Measurements from ENCODE around the gene TPCN2. TPM values are rescaled to one million over a fixed set of nuclear protein-coding genes. Genes with fewer than 3 reads are reported as not detected.
"Not testable (repeated sequence)": the region's sequence is repeated elsewhere in the genome, so short reads cannot be mapped to it uniquely, and the experiment has no call there.

TPCN2 gene
- polyA plus RNA-seq, 2 donors: 6.5 to 12.1 TPM

DNA sequence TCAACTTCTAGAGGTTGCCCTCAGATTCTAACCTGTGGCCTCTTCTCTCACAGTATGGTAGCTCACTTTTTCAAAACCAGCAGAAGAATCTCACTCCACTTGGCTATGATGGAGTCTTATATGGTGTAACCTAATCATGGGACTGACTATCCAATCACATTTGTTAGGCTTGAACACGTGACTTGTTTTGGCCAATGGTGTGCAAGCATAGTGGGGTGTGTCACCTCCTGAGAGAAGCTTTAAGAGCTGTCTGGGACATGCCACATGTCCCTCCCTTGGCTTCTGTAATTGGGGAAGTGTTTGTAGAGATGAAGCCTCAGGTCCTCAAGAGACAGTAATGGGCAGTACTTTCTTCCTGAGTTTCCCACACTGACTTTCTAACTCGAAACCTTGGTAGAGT, 94.2 kb downstream of the TPCN2 start:
- peaks cover 0 to 6% of the 10 kb centered on the region in 2 donors for H3K4me1 ChIP-seq (ENCODE audit: control insufficient read depth in 2 of 2, insufficient read depth in 2 of 2, low read length in 1 of 2)
- peaks cover 0 to 4% of the 10 kb centered on the region in 2 donors for H3K9me3 ChIP-seq (ENCODE audit: control insufficient read depth in 2 of 2, insufficient read depth in 1 of 2, low read depth in 1 of 2, low read length in 1 of 2)
- no peaks in the 10 kb centered on the region for H3K36me3 ChIP-seq (ENCODE audit: control insufficient read depth in 2 of 2, insufficient read depth in 2 of 2, low read length in 1 of 2)
- 93 to 98% methylated on average over 2 of the region's 2 CpGs for WGBS, 2 donors
- no peak overlapping the region for H3K4me3 ChIP-seq (ENCODE audit: low read depth in 1 of 2, low read length in 2 of 2)
- no peaks in the 10 kb centered on the region for H3K27me3 ChIP-seq (ENCODE audit: control insufficient read depth in 1 of 2, insufficient read depth in 2 of 2, low read length in 2 of 2)
- H3K27ac ChIP-seq (ENCODE audit: low read depth in 2 of 2, low read length in 1 of 2): no peak overlapping the region

DNA sequence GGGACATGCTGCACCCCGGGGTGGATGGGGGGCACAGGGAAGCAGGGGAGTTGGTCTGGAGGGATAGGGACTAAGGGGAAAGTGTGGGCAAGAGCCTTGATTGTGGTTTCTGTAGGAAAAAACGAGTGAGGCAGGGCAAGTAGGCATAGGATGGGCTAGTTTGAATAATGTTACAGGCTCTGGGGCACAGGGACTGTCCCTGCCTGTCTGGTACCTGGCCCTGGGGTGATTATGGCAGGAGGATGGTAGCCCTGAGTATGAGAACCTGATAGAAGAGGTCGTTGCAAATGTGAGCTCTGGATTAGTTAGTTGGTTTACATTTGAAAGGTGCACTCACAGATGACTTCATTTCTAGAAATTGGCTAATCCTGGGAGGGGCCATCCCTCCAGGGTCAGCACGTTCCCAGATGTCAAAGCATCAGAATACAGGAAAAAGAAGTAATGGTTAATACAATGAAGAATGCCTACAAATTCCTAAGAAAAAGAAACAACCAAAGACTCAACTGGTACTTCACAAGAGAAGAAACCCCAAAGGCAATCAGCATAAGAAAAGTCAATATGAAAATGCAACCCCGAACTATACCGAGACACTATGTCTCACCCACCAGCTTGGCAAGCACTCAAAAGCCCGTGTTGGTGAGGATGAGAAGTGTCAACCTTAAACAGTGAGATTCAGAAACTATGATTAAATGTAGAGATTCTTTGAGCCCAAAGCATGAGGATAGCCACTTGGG, 95.8 kb downstream of the TPCN2 start:
- Histone ChIP-seq H3K9me3 (ENCODE audit: control insufficient read depth in 2 of 2, insufficient read depth in 1 of 2, low read depth in 1 of 2, low read length in 1 of 2) (peaks cover 0 to 6% of the 10 kb centered on the region in 2 donors), H3K27me3 (ENCODE audit: control insufficient read depth in 1 of 2, insufficient read depth in 2 of 2, low read length in 2 of 2) (no peaks in the 10 kb centered on the region), H3K4me3 (ENCODE audit: low read depth in 1 of 2, low read length in 2 of 2) (no peak overlapping the region), H3K36me3 (ENCODE audit: control insufficient read depth in 2 of 2, insufficient read depth in 2 of 2, low read length in 1 of 2) (no peaks in the 10 kb centered on the region), H3K4me1 (ENCODE audit: control insufficient read depth in 2 of 2, insufficient read depth in 2 of 2, low read length in 1 of 2) (peaks cover 0 to 4% of the 10 kb centered on the region in 2 donors), H3K27ac (ENCODE audit: low read depth in 2 of 2, low read length in 1 of 2) (peak overlapping the region; percentile 17 to 40)
- WGBS, 2 donors: 38 to 58% methylated on average over 7 of the region's 7 CpGs

DNA sequence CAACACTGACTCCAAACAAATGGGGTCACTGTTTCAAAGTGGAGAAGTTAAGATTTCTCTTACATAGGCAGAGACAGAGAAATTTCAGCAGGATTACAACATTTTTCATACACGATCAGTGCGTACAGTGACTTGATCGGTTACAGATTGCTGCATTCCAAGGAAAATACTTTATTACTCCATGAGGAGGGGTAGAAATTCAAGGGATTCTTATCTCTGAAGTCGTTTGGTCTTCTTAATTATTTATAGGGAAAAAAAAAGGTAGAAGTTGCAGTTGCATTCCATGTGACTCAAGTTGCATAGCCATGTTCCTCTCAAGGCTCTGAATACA, 96.3 kb downstream of the TPCN2 start:
- H3K36me3 ChIP-seq (ENCODE audit: control insufficient read depth in 2 of 2, insufficient read depth in 2 of 2, low read length in 1 of 2): no peaks in the 10 kb centered on the region

DNA sequence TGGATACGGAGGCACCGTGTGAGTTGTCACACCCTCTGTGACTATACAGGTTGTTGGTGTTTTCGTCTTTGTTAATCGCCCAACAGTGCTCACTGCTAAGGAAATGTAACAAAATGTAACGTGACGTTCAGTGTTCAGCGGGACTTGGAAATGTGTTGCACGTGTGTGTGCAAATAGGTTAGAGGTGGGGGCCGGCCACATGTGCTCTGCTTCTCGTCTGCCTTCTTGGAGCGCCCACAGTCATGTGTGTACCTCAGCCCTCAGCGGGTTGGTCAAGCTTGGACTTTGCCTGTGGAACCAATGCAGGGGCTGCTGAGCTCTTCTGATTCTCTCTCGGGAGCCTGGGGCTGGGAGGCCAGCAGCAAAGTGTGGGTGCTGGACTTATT, 99.6 kb downstream of the TPCN2 start:
- Histone ChIP-seq H3K9me3 (ENCODE audit: control insufficient read depth in 2 of 2, insufficient read depth in 1 of 2, low read depth in 1 of 2, low read length in 1 of 2) (peaks cover 0 to 6% of the 10 kb centered on the region in 2 donors), H3K36me3 (ENCODE audit: control insufficient read depth in 2 of 2, insufficient read depth in 2 of 2, low read length in 1 of 2) (no peaks in the 10 kb centered on the region), H3K27me3 (ENCODE audit: control insufficient read depth in 1 of 2, insufficient read depth in 2 of 2, low read length in 2 of 2) (no peaks in the 10 kb centered on the region), H3K4me3 (ENCODE audit: low read depth in 1 of 2, low read length in 2 of 2) (no peak overlapping the region), H3K4me1 (ENCODE audit: control insufficient read depth in 2 of 2, insufficient read depth in 2 of 2, low read length in 1 of 2) (peaks cover 0 to 3% of the 10 kb centered on the region in 2 donors), H3K27ac (ENCODE audit: low read depth in 2 of 2, low read length in 1 of 2) (no peak overlapping the region)
- WGBS, 2 donors: 96 to 98% methylated on average over 13 of the region's 13 CpGs

More for the DNA sequence above, 96.3 kb downstream of the TPCN2 start:
- Histone ChIP-seq H3K4me1 (ENCODE audit: control insufficient read depth in 2 of 2, insufficient read depth in 2 of 2, low read length in 1 of 2) (peaks cover 0 to 4% of the 10 kb centered on the region in 2 donors), H3K9me3 (ENCODE audit: control insufficient read depth in 2 of 2, insufficient read depth in 1 of 2, low read depth in 1 of 2, low read length in 1 of 2) (peaks cover 0 to 6% of the 10 kb centered on the region in 2 donors), H3K27ac (ENCODE audit: low read depth in 2 of 2, low read length in 1 of 2) (peak overlapping the region in 1 of 2 donors; percentile 4), H3K4me3 (ENCODE audit: low read depth in 1 of 2, low read length in 2 of 2) (no peak overlapping the region), H3K27me3 (ENCODE audit: control insufficient read depth in 1 of 2, insufficient read depth in 2 of 2, low read length in 2 of 2) (no peaks in the 10 kb centered on the region)
- WGBS, 2 donors: 74 to 79% methylated on average over 4 of the region's 4 CpGs

DNA sequence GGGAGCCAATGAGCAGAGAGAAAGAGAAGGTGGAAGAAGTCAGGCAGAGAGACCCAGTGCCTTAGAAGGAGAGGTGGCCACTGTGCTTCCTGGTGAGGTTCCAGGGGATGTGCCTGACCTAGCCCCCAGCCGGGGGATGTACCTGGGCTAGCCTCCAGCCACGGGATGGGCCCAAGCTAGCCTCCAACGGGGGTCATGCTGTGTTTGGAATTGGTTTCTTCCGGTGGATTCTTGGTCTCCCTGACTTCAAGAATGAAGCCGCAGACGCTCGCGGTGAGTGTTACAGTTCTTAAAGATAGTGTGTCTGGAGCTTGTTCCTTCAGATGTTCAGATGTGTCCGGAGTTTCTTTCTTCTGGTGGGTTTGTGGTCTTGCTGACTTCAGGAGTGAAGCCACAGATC, 100.1 kb downstream of the TPCN2 start:
- H3K4me3 ChIP-seq (ENCODE audit: low read depth in 1 of 2, low read length in 2 of 2): no peak overlapping the region
- no peaks in the 10 kb centered on the region for H3K36me3 ChIP-seq (ENCODE audit: control insufficient read depth in 2 of 2, insufficient read depth in 2 of 2, low read length in 1 of 2)
- H3K27me3 ChIP-seq (ENCODE audit: control insufficient read depth in 1 of 2, insufficient read depth in 2 of 2, low read length in 2 of 2): no peaks in the 10 kb centered on the region
- peaks cover 0 to 6% of the 10 kb centered on the region in 2 donors for H3K9me3 ChIP-seq (ENCODE audit: control insufficient read depth in 2 of 2, insufficient read depth in 1 of 2, low read depth in 1 of 2, low read length in 1 of 2)
- peaks cover 0 to 3% of the 10 kb centered on the region in 2 donors for H3K4me1 ChIP-seq (ENCODE audit: control insufficient read depth in 2 of 2, insufficient read depth in 2 of 2, low read length in 1 of 2)
- H3K27ac ChIP-seq (ENCODE audit: low read depth in 2 of 2, low read length in 1 of 2): no peak overlapping the region
- WGBS, 2 donors: 89 to 92% methylated on average over 9 of the region's 9 CpGs

DNA sequence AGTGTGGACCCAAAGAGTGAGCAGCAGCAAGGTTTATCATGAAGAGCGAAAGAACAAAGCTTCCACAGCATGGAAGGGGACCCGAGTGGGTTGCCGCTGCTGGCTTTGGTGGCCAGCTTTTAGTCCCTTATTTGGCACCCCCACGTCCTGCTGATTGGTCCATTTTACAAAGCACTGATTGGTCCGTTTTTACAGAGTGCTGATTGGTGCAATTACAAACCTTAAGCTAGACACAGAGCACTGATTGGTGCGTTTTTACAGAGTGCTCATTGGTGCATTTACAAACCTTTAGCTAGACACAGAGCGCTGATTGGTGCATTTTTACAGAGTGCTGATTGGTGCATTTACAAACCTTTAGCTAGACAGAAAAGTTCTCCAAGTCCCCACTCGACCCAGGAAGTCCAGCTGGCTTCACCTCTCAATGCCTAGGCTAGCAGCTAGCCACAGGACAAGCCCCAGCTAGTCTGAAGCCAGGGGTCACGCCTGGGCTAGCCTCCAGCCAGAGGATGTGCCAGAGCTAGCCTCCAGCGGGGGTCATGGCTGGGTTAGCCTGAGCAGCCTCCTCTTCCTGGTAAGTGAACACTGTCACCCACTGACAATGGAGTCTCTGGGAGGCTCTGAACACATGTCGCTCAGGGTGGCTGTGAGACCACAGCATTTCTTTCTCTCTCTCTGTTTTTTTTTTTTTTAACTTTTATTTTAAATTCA, 100.8 kb downstream of the TPCN2 start:
- not testable (repeated sequence) for H3K36me3 ChIP-seq (ENCODE audit: control insufficient read depth in 2 of 2, insufficient read depth in 2 of 2, low read length in 1 of 2); H3K4me3 ChIP-seq (ENCODE audit: low read depth in 1 of 2, low read length in 2 of 2); H3K27ac ChIP-seq (ENCODE audit: low read depth in 2 of 2, low read length in 1 of 2); H3K4me1 ChIP-seq (ENCODE audit: control insufficient read depth in 2 of 2, insufficient read depth in 2 of 2, low read length in 1 of 2); H3K9me3 ChIP-seq (ENCODE audit: control insufficient read depth in 2 of 2, insufficient read depth in 1 of 2, low read depth in 1 of 2, low read length in 1 of 2); H3K27me3 ChIP-seq (ENCODE audit: control insufficient read depth in 1 of 2, insufficient read depth in 2 of 2, low read length in 2 of 2)
- 87 to 91% methylated on average over 11 of the region's 11 CpGs for WGBS, 2 donors

DNA sequence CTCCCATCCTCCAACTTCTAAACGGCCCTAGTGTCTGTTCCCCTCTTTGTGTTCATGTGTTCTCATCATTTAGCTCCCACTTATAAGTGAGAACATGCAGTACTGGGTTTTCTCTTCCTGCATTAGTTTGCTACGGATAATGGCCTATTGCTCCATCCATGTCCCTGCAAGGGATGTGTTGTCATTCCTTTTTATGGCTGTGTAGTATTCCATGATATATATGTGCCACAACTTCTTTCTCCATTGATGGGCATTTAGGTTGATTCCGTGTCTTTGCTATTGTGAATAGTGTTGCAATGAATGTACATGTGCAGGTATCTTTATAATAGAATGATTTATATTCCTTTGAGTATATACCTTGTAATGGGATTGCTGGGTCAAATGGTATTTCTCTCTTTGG, 101.4 kb downstream of the TPCN2 start:
- H3K4me1 ChIP-seq (ENCODE audit: control insufficient read depth in 2 of 2, insufficient read depth in 2 of 2, low read length in 1 of 2): no peaks in the 10 kb centered on the region
- H3K4me3 ChIP-seq (ENCODE audit: low read depth in 1 of 2, low read length in 2 of 2): no peak overlapping the region
- H3K27ac ChIP-seq (ENCODE audit: low read depth in 2 of 2, low read length in 1 of 2): no peak overlapping the region
- 86 to 87% methylated on average over 3 of the region's 3 CpGs for WGBS, 2 donors
- no peaks in the 10 kb centered on the region for H3K27me3 ChIP-seq (ENCODE audit: control insufficient read depth in 1 of 2, insufficient read depth in 2 of 2, low read length in 2 of 2)
- no peaks in the 10 kb centered on the region for H3K36me3 ChIP-seq (ENCODE audit: control insufficient read depth in 2 of 2, insufficient read depth in 2 of 2, low read length in 1 of 2)
- H3K9me3 ChIP-seq (ENCODE audit: control insufficient read depth in 2 of 2, insufficient read depth in 1 of 2, low read depth in 1 of 2, low read length in 1 of 2): peaks cover 0 to 6% of the 10 kb centered on the region in 2 donors

DNA sequence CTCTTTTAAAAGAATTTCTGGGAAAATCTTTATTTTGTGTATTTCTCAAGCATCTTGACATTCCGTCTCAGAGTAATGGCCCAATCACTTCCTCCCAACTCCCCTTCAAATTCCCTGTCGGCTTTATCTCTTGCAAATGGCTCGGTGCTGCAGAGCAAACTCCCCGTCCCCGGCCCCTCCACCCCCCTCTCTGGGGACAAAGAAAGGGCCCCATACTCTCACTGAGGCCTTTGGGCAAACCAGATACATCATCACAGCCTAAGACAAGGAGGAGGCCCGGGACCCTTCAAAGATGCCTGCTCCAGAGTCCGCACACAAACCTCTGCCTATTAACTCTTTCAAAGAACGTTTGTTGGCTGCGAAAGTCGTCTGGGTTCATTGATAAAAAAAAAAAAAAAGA, 103.1 kb downstream of the TPCN2 start:
- no peak overlapping the region for H3K4me3 ChIP-seq (ENCODE audit: low read depth in 1 of 2, low read length in 2 of 2)
- H3K27ac ChIP-seq (ENCODE audit: low read depth in 2 of 2, low read length in 1 of 2): no peak overlapping the region
- 78 to 80% methylated on average over 10 of the region's 10 CpGs for WGBS, 2 donors
- peaks cover 4 to 13% of the 10 kb centered on the region in 2 donors for H3K4me1 ChIP-seq (ENCODE audit: control insufficient read depth in 2 of 2, insufficient read depth in 2 of 2, low read length in 1 of 2)
- no peaks in the 10 kb centered on the region for H3K36me3 ChIP-seq (ENCODE audit: control insufficient read depth in 2 of 2, insufficient read depth in 2 of 2, low read length in 1 of 2)
- peaks cover 0 to 6% of the 10 kb centered on the region in 2 donors for H3K9me3 ChIP-seq (ENCODE audit: control insufficient read depth in 2 of 2, insufficient read depth in 1 of 2, low read depth in 1 of 2, low read length in 1 of 2)
- H3K27me3 ChIP-seq (ENCODE audit: control insufficient read depth in 1 of 2, insufficient read depth in 2 of 2, low read length in 2 of 2): no peaks in the 10 kb centered on the region

DNA sequence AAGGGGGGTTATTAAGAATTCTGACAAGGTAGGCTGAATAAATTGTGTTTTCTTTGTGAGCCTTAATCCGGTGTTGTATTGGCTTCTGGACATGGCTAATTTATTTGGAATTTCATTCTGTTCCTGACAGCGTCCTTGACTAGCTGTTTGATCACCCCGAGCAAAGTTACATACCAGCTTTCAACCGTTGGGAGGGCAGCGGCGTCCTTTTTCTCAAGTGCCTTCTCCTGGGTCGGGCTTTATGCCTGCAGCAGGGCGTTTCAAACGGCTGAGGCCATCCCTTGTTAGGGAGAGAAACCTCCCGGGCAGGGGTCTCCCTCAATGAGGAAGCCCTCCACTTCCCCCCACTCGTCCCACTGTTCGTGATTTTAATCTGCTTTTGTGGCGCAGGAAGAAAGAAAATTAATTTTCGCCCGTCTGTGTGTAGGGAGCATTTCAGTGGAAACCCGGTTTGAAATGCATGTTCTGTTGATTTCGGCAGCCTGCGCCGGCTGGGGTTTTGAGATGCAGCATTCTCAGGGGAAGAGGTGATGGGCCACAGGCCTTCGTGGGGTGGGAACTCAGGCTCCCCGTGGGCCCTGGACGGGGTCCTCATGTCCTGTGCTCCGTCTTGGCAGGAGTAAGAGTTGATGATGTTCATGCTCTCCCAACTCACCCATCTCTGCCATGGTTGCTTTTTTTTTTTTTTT, 104.1 kb downstream of the TPCN2 start:
- no peak overlapping the region for H3K4me3 ChIP-seq (ENCODE audit: low read depth in 1 of 2, low read length in 2 of 2)
- H3K4me1 ChIP-seq (ENCODE audit: control insufficient read depth in 2 of 2, insufficient read depth in 2 of 2, low read length in 1 of 2): peaks cover 4 to 16% of the 10 kb centered on the region in 2 donors
- H3K27me3 ChIP-seq (ENCODE audit: control insufficient read depth in 1 of 2, insufficient read depth in 2 of 2, low read length in 2 of 2): no peaks in the 10 kb centered on the region
- WGBS, 2 donors: 73 to 75% methylated on average over 23 of the region's 23 CpGs
- peaks cover 0 to 2% of the 10 kb centered on the region in 2 donors for H3K9me3 ChIP-seq (ENCODE audit: control insufficient read depth in 2 of 2, insufficient read depth in 1 of 2, low read depth in 1 of 2, low read length in 1 of 2)
- H3K27ac ChIP-seq (ENCODE audit: low read depth in 2 of 2, low read length in 1 of 2): no peak overlapping the region
- no peaks in the 10 kb centered on the region for H3K36me3 ChIP-seq (ENCODE audit: control insufficient read depth in 2 of 2, insufficient read depth in 2 of 2, low read length in 1 of 2)
